Head of caudate nucleus (tissue), 42 donors: ENCODE results near the gene LIMS1.
"Not testable (repeated sequence)": the region's sequence is repeated elsewhere in the genome, so short reads cannot be mapped to it uniquely, and the experiment has no call there.

Experiments
- DNase-seq, 42 donors: peaks; one replicate each; pipeline versions ENCODE4 v3.0.0 to v3.0.0-alpha.2; 2020 to 2021; ENCODE audit warnings: mixed read lengths in 7 of 42
- intact Hi-C: fragments of 100-400 bp; cut with DNase I; formaldehyde crosslinking; loops from one replicate; pipeline ENCODE4 v1.15.0; 2022

The LIMS1 gene

GRCh38 chr2:108625186-108625827 lies 91.0 kb downstream of the LIMS1 start:
- intact Hi-C loops = no loop called here
- no peak for DNase-seq

- intact Hi-C loops = no loop called here
Observed at GRCh38 chr2:108625828-108626195, 91.5 kb downstream of the LIMS1 start.

GRCh38 chr2:108626995-108627394 lies 92.7 kb downstream of the LIMS1 start:
- DNase-seq = no peak

More at GRCh38 chr2:108625828-108626195, 91.5 kb downstream of the LIMS1 start:
- no peak for DNase-seq

GRCh38 chr2:108627911-108628567 lies 93.8 kb downstream of the LIMS1 start:
- intact Hi-C loops = no loop called here
- no peak for DNase-seq

More at GRCh38 chr2:108626995-108627394, 92.7 kb downstream of the LIMS1 start:
- intact Hi-C loops = no loop called here

- DNase-seq = no peak
- intact Hi-C loops = no loop called here
Observed at GRCh38 chr2:108628936-108629335, 94.7 kb downstream of the LIMS1 start.

GRCh38 chr2:108629417-108629816 lies 95.1 kb downstream of the LIMS1 start:
- intact Hi-C loops = no loop called here
- DNase-seq = no peak

GRCh38 chr2:108630567-108631405 lies 96.5 kb downstream of the LIMS1 start:
- intact Hi-C loops = no loop called here
- DNase-seq = peak in 1 of 42 donors; percentile 18

- intact Hi-C loops = no loop called here
- DNase-seq = no peak
Observed at GRCh38 chr2:108632332-108633160, 98.3 kb downstream of the LIMS1 start.

GRCh38 chr2:108633409-108633808 lies 99.1 kb downstream of the LIMS1 start:
- DNase-seq = no peak
- intact Hi-C loops = no loop called here

- intact Hi-C loops = no loop called here
- DNase-seq = no peak
Observed at GRCh38 chr2:108634011-108634410, 99.7 kb downstream of the LIMS1 start.

- no peak for DNase-seq
- intact Hi-C loops = no loop called here
Observed at GRCh38 chr2:108634576-108635160, 100.4 kb downstream of the LIMS1 start.

GRCh38 chr2:108635630-108636354 lies 101.5 kb downstream of the LIMS1 start:
- intact Hi-C loops = no loop called here
- no peak for DNase-seq

- intact Hi-C loops = no loop called here
- peak in 7 of 42 donors; percentile 22 to 59 (median 33) for DNase-seq
Observed at GRCh38 chr2:108637304-108637669, 103.0 kb downstream of the LIMS1 start.

- intact Hi-C loops = no loop called here
- peak in 7 of 42 donors; percentile 21 to 53 (median 39) for DNase-seq
Observed at GRCh38 chr2:108640731-108641130, 106.5 kb downstream of the LIMS1 start.

GRCh38 chr2:108641756-108642155 lies 107.5 kb downstream of the LIMS1 start:
- intact Hi-C loops = no loop called here
- DNase-seq = no peak

- DNase-seq = no peak
- intact Hi-C loops = no loop called here
Observed at GRCh38 chr2:108643261-108643849, 109.1 kb downstream of the LIMS1 start.

GRCh38 chr2:108643862-108644261 lies 109.6 kb downstream of the LIMS1 start:
- intact Hi-C loops, DNase-seq: not testable (repeated sequence)

GRCh38 chr2:108644446-108644845 lies 110.2 kb downstream of the LIMS1 start:
- DNase-seq = peak in 4 of 42 donors; percentile 34 to 64 (median 47)
- intact Hi-C loops = not testable (repeated sequence)
